Fibroblast of villous mesenchyme (primary cell): Measurements from ENCODE around the gene RASA3. TPM values are rescaled to one million over a fixed set of nuclear protein-coding genes. Genes with fewer than 3 reads are reported as not detected.
"Not testable (repeated sequence)": the region's sequence is repeated elsewhere in the genome, so short reads cannot be mapped to it uniquely, and the experiment has no call there.

ENCODE experiments used
- DNase-seq: peaks from one replicate; pipeline ENCODE4 v3.0.0-alpha.2; 2010; ENCODE audit warnings: low read depth
- H3K4me3 ChIP-seq: 2 replicates; pipeline ENCODE4 v1.5.1; 2011; ENCODE audit warnings: low read depth, mild to moderate bottlenecking, low read length
- total RNA-seq: library from RNA; depleted of rRNA; stranded (reverse); fragments of >200 nt; gene quantifications from 2 replicates; pipeline ENCODE4 v1.2.3, GENCODE V29; 2012
- TF ChIP-seq, protein P1 (sequence below): IDR thresholded peaks from 2 replicates; pipeline ENCODE4 v1.5.1; 2012; ENCODE audit warnings: low read depth, mild to moderate bottlenecking, low read length; ENCODE audit not compliant: insufficient read depth

RASA3 gene
- total RNA-seq, 1 donor, result 34.1 TPM

DNA sequence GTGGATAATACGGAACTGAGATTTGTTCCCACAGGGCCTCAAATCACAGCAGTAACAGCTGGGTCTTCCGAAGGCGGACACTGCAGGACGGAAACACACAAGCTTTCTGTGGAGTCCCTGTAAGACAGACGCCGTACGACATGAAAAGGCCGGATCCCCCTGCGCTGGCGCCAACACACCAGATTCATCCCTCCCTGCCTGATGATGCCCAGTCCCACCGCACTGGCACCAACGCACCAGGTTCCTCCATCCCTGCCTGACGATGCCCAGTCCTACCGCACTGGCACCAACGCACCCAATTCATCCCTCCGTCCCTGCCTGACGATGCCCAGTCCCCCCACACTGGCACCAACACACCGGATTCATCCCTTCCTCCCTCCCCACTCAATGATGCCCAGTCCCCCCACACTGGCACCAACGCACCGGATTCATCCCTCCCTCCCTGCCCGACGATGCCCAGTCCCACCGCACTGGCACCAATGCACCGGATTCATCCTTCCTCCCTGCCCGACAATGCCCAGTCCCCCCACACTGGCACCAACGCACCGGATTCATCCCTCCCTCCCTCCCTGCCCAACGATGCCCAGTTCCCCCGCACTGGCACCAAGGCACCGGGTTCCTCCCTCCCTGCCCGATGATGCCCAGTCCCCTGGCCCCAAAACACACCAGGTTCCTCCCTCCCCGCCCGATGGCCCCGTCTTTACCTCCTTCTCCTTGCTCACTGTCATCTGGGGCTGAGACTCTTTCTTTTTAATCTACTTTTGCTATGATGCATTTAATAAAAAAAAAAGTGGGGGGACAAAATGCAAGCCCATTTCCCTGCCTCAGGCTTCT, 55.1 kb downstream of the RASA3 start:
- no peak for DNase-seq
- no peak overlapping the region for H3K4me3 ChIP-seq
- TF ChIP-seq, protein P1, sequence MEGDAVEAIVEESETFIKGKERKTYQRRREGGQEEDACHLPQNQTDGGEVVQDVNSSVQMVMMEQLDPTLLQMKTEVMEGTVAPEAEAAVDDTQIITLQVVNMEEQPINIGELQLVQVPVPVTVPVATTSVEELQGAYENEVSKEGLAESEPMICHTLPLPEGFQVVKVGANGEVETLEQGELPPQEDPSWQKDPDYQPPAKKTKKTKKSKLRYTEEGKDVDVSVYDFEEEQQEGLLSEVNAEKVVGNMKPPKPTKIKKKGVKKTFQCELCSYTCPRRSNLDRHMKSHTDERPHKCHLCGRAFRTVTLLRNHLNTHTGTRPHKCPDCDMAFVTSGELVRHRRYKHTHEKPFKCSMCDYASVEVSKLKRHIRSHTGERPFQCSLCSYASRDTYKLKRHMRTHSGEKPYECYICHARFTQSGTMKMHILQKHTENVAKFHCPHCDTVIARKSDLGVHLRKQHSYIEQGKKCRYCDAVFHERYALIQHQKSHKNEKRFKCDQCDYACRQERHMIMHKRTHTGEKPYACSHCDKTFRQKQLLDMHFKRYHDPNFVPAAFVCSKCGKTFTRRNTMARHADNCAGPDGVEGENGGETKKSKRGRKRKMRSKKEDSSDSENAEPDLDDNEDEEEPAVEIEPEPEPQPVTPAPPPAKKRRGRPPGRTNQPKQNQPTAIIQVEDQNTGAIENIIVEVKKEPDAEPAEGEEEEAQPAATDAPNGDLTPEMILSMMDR, result no peak

DNA sequence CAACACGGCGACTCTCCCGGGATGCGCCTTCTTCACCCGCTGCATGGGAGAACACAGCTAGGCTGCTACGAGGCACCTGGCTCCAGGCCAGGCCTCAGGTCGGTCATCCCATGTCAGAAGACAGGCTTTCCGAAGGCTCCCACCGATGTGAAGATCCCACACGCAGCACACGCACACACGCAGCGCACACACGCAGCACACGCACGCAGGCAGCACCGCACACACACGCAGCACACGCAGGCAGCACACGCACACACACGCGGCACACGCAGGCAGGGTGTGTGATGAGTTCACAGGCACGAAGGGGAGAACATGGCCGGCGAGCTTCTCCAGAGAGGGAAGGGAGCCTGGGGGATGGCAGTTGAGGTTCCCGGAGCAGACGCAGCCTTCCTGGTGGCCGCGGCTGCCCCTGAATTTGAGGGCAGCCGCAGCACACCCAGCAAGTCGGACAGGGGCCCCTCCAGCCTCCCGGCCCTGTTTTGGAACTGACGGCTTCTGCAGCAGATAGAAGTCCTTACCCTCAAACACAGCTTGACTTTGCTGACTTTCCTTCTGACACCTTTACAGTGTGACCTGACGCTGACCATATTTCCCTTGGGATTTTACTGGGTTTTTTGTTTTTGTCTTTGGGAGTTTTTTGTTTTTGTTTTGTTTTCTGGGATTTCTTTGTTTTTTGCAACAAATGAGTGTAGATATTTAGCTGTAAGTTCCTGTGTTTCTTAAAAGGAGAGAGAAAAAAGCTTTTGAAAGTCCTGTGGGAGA, 55.9 kb downstream of the RASA3 start:
- TF ChIP-seq, protein P1, result no peak
- DNase-seq, result peak; percentile 62
- H3K4me3 ChIP-seq, result no peak overlapping the region

DNA sequence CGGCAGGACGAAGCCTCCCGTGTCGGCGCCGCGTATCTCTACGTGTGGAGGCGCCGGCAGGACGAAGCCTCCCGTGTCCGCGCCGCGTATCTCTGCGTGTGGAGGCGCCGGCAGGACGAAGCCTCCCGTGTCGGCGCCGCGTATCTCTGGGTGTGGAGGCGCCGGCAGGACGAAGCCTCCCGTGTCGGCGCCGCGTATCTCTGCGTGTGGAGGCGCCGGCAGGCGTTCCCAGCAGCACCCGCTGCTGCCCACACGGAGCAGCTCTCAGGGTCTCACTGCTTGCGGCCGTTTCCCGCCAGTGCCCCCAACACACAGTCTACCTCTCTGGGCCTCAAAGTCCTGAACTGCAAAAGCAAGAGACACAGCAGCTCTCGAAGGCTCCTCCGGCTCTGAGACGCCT, 56.6 kb downstream of the RASA3 start:
- H3K4me3 ChIP-seq, DNase-seq: not testable (repeated sequence)

DNA sequence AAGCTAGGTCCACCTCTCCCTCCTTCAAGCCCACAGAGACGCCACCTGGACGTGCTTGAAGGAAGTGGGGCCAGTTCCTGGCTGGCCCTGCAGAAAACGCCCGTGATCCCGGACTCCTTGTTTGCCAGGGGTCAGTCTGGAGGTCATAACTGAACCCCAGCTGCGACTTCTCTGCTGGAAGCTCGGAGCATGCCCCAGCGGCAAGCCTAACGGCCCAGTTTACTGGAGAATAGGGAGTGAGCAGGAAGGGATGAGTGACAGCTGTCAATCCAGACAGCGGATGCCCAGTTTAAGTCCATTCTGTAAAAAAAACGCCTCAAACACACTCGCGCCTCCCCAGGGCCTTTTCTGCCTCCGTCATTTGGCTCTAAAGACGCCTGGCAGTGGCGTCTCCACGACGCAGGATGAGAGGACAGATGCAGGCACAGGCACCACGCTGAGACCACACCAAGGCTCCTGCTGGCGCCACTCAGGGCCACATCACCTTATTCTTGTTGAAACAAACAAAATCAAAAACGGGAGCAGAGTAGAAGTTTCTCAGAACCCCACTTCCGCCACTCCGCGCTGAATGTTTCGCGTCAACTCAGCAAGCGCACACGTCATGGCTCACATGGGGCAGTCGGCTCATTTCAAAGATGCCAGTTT, 57.6 kb downstream of the RASA3 start:
- DNase-seq, result no peak
- no peak overlapping the region for H3K4me3 ChIP-seq
- TF ChIP-seq, protein P1, result no peak

DNA sequence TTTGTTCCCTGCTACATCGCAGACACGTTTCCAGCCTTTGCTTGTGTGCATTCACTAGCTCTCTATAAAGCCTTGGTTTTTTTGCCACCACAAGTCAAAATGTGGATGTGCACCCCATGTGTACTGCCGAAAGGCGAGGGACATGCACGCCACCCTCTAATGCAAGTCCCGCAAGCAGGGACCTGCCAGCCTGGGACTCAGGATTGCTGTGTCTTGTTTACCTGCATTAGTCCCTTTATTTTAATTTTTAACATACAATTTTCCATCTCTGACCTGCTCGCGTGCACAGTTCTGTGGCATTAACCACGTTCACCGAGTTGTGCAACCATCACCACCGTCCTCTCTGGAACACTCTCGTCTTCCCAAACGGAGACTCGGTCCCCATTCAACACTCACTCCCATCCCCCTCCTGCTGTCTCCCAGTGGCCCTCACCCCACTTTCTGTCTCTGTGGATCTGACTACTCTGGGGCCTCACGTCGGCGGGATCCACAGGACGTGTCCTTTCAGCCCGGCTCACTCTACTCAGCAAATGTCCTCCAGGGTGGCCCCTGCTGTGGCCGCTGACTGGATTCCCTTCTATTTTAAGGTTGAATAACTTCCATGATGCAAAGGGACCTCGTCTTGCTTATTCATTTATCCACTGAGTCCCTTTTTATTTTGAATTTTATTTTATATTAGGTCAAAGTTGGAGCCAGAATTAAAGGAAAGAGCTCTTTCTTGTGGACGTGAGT, 58.4 kb downstream of the RASA3 start:
- no peak overlapping the region for H3K4me3 ChIP-seq
- no peak for DNase-seq
- TF ChIP-seq, protein P1, result no peak

DNA sequence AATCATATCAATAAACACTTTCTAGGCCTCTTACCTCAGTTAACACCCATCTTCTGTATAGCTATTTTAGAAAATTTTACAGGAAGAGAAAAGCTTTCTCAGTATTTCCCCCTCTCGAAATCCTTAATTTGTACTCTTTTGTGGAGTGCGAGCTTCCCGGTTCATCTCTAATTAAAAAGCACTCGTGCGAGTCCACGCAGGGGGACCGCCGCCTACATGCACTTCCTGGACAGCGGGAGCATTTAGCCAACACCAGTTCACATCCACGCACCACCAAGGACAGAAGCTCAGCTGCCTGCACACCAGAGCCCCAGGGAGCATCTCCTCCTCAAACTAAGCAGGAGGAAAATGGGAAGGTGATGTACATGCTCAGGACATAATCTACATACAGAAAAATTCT, 60.0 kb downstream of the RASA3 start:
- TF ChIP-seq, protein P1, result no peak
- H3K4me3 ChIP-seq, result no peak overlapping the region
- no peak for DNase-seq
